HepG2 (cell line): ENCODE results near the gene SECTM1. TPM values are rescaled to one million over a fixed set of nuclear protein-coding genes. Genes with fewer than 3 reads are reported as not detected.

Experiments
- AGO2 ChIP-seq: fragments of 200-400 bp; formaldehyde crosslinking; optimal IDR thresholded peaks from 2 replicates; pipeline ENCODE3; 2017; ENCODE audit warnings: mild to moderate bottlenecking, low read depth, low read length, moderate library complexity
- FOXM1 ChIP-seq: sonication (generic); formaldehyde crosslinking; IDR thresholded peaks from 2 replicates; pipeline ENCODE4 v1.5.0; 2020; ENCODE audit warnings: missing genetic modification reagents
- GMEB2 ChIP-seq: IDR thresholded peaks from 2 replicates; pipeline ENCODE4 v1.6.1; 2016; ENCODE audit warnings: missing biosample characterization, missing genetic modification reagents, low read depth
- ISX ChIP-seq: sonication (generic); formaldehyde crosslinking; conservative IDR thresholded peaks from 2 replicates; pipeline ENCODE4 v1.5.0; 2020; ENCODE audit warnings: missing genetic modification reagents
- TGIF2 ChIP-seq: IDR thresholded peaks from 2 replicates; pipeline ENCODE4 v1.6.1; 2016; ENCODE audit warnings: control low read depth, missing compliant biosample characterization
- ZC3H4 ChIP-seq: sonication (generic); formaldehyde crosslinking; IDR thresholded peaks from 2 replicates; pipeline ENCODE4 v1.4.0; 2020; ENCODE audit warnings: missing genetic modification reagents, borderline replicate concordance
- ZNF432 ChIP-seq: sonication (generic); formaldehyde crosslinking; IDR thresholded peaks from 2 replicates; pipeline ENCODE4 v1.5.0; 2020; ENCODE audit warnings: missing genetic modification reagents, mild to moderate bottlenecking, borderline replicate concordance
- ZNF687 ChIP-seq: sonication (generic); formaldehyde crosslinking; IDR thresholded peaks from 2 replicates; pipeline ENCODE4 v1.5.1; 2020; ENCODE audit warnings: mild to moderate bottlenecking, missing genetic modification reagents, moderate library complexity
- ZNF792 ChIP-seq: IDR thresholded peaks from 2 replicates; pipeline ENCODE4 v1.6.1; 2016
- ZSCAN21 ChIP-seq: sonication (generic); formaldehyde crosslinking; IDR thresholded peaks from 2 replicates; pipeline ENCODE4 v1.8.0; 2022; ENCODE audit warnings: mild to moderate bottlenecking, missing genetic modification reagents, moderate library complexity, borderline replicate concordance
- polyA plus RNA-seq, 8 experiments: library from polyadenylated mRNA; depleted of rRNA in 3 of 8; stranded (reverse) in 7 of 8; unstranded in 1 of 8; fragments of >200 nt; fragmentation: Illumina TruSeq in 4 of 8; extraction: Trizol in 4 of 8; gene quantifications; 2 replicates each; pipeline versions ENCODE4 v1.2.1 to v1.2.3, GENCODE V29; 2011 to 2016; ENCODE audit warnings: low read depth in 4 of 8, missing spikeins in 1 of 8, mixed read lengths in 1 of 8; ENCODE audit not compliant: insufficient read depth in 1 of 8
- total RNA-seq, 5 experiments: library from RNA; depleted of rRNA; stranded (reverse); fragments of >200 nt; fragmentation: Illumina TruSeq; extraction: Trizol; gene quantifications; 2 replicates each; pipeline ENCODE4 v1.2.3, GENCODE V29; 2016; ENCODE audit warnings: low read depth in 1 of 5
- TF ChIP-seq, protein P1 (sequence below), 2 experiments: IDR thresholded peaks; 2 replicates each; pipeline ENCODE4 v1.6.1; 2011 to 2012; ENCODE audit warnings: low read length in 2 of 2, borderline replicate concordance in 1 of 2, low read depth in 1 of 2, mild to moderate bottlenecking in 1 of 2, moderate library complexity in 1 of 2
- TF ChIP-seq, protein P2 (sequence below): sonication (generic); formaldehyde crosslinking; IDR thresholded peaks from 2 replicates; pipeline ENCODE4 v1.4.0; 2020; ENCODE audit warnings: missing genetic modification reagents
- TF ChIP-seq, protein P3 (sequence below): IDR thresholded peaks from 2 replicates; pipeline ENCODE4 v1.6.1; 2016

Gene SECTM1
- total and polyA plus RNA-seq, 2 of the 13 experiments (the other 11 are each of a cell fraction or from before 2014, with no cell fraction given) = 3.5 to 5.3 TPM

GRCh38 chr17:82314012-82314726 is 19.4 kb downstream of the SECTM1 start (continued):
- TF ChIP-seq, protein P1, sequence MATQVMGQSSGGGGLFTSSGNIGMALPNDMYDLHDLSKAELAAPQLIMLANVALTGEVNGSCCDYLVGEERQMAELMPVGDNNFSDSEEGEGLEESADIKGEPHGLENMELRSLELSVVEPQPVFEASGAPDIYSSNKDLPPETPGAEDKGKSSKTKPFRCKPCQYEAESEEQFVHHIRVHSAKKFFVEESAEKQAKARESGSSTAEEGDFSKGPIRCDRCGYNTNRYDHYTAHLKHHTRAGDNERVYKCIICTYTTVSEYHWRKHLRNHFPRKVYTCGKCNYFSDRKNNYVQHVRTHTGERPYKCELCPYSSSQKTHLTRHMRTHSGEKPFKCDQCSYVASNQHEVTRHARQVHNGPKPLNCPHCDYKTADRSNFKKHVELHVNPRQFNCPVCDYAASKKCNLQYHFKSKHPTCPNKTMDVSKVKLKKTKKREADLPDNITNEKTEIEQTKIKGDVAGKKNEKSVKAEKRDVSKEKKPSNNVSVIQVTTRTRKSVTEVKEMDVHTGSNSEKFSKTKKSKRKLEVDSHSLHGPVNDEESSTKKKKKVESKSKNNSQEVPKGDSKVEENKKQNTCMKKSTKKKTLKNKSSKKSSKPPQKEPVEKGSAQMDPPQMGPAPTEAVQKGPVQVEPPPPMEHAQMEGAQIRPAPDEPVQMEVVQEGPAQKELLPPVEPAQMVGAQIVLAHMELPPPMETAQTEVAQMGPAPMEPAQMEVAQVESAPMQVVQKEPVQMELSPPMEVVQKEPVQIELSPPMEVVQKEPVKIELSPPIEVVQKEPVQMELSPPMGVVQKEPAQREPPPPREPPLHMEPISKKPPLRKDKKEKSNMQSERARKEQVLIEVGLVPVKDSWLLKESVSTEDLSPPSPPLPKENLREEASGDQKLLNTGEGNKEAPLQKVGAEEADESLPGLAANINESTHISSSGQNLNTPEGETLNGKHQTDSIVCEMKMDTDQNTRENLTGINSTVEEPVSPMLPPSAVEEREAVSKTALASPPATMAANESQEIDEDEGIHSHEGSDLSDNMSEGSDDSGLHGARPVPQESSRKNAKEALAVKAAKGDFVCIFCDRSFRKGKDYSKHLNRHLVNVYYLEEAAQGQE (IDR thresholded peaks at IDR 0.05; ENCODE audit: borderline replicate concordance in 1 of 2, low read depth in 1 of 2, low read length in 2 of 2) = no peak
- TF ChIP-seq ISX (CRISPR knock-in tag) = no peak
- TF ChIP-seq AGO2 = peak; percentile 60
- peak; percentile 9; the same call in 1 of the 2 replicates for TF ChIP-seq ZNF687 (CRISPR knock-in tag)
- no peak for TF ChIP-seq TGIF2 (CRISPR knock-in tag)
- no peak for TF ChIP-seq ZNF792
- TF ChIP-seq GMEB2 (CRISPR knock-in tag) = no peak
- TF ChIP-seq, protein P2, sequence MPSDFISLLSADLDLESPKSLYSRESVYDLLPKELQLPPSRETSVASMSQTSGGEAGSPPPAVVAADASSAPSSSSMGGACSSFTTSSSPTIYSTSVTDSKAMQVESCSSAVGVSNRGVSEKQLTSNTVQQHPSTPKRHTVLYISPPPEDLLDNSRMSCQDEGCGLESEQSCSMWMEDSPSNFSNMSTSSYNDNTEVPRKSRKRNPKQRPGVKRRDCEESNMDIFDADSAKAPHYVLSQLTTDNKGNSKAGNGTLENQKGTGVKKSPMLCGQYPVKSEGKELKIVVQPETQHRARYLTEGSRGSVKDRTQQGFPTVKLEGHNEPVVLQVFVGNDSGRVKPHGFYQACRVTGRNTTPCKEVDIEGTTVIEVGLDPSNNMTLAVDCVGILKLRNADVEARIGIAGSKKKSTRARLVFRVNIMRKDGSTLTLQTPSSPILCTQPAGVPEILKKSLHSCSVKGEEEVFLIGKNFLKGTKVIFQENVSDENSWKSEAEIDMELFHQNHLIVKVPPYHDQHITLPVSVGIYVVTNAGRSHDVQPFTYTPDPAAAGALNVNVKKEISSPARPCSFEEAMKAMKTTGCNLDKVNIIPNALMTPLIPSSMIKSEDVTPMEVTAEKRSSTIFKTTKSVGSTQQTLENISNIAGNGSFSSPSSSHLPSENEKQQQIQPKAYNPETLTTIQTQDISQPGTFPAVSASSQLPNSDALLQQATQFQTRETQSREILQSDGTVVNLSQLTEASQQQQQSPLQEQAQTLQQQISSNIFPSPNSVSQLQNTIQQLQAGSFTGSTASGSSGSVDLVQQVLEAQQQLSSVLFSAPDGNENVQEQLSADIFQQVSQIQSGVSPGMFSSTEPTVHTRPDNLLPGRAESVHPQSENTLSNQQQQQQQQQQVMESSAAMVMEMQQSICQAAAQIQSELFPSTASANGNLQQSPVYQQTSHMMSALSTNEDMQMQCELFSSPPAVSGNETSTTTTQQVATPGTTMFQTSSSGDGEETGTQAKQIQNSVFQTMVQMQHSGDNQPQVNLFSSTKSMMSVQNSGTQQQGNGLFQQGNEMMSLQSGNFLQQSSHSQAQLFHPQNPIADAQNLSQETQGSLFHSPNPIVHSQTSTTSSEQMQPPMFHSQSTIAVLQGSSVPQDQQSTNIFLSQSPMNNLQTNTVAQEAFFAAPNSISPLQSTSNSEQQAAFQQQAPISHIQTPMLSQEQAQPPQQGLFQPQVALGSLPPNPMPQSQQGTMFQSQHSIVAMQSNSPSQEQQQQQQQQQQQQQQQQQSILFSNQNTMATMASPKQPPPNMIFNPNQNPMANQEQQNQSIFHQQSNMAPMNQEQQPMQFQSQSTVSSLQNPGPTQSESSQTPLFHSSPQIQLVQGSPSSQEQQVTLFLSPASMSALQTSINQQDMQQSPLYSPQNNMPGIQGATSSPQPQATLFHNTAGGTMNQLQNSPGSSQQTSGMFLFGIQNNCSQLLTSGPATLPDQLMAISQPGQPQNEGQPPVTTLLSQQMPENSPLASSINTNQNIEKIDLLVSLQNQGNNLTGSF = no peak
- no peak for TF ChIP-seq ZSCAN21 (CRISPR knock-in tag)
- TF ChIP-seq ZC3H4 = no peak
- TF ChIP-seq, protein P3, sequence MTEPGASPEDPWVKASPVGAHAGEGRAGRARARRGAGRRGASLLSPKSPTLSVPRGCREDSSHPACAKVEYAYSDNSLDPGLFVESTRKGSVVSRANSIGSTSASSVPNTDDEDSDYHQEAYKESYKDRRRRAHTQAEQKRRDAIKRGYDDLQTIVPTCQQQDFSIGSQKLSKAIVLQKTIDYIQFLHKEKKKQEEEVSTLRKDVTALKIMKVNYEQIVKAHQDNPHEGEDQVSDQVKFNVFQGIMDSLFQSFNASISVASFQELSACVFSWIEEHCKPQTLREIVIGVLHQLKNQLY (CRISPR knock-in tag) = no peak
- TF ChIP-seq FOXM1 (CRISPR knock-in tag) = no peak
- TF ChIP-seq ZNF432 (CRISPR knock-in tag) = no peak
